WERI-Rb-1 (cell line): ENCODE measurements around the gene IQGAP2.

ENCODE experiments used
- DNase-seq: peaks from one replicate; pipeline ENCODE4 v3.0.0-alpha.2; 2020
- H3K27ac ChIP-seq: fragments of 250-450 bp; sonication (Bioruptor Pico); 2 replicates; pipeline ENCODE4 v1.5.1; 2020; ENCODE audit warnings: mild to moderate bottlenecking, moderate library complexity
- H3K27me3 ChIP-seq: fragments of 250-450 bp; sonication (Bioruptor Pico); 2 replicates; pipeline ENCODE4 v1.5.1; 2021; ENCODE audit warnings: mild to moderate bottlenecking, low read depth, moderate library complexity; ENCODE audit not compliant: insufficient read depth, severe bottlenecking
- H3K36me3 ChIP-seq: fragments of 250-450 bp; sonication (Bioruptor Pico); 2 replicates; pipeline ENCODE4 v1.5.1; 2020; ENCODE audit warnings: mild to moderate bottlenecking, moderate library complexity
- H3K4me3 ChIP-seq: 2 replicates; pipeline ENCODE4 v1.5.1; 2011; ENCODE audit warnings: low read depth, mild to moderate bottlenecking, control low read depth, low read length
- H3K9me3 ChIP-seq: fragments of 250-450 bp; sonication (Bioruptor Pico); 2 replicates; pipeline ENCODE4 v1.5.1; 2021; ENCODE audit warnings: mild to moderate bottlenecking, moderate library complexity; ENCODE audit not compliant: severe bottlenecking
- CTCF ChIP-seq: IDR thresholded peaks from 2 replicates; pipeline ENCODE4 v1.5.1; 2011; ENCODE audit warnings: low read depth, mild to moderate bottlenecking, control low read depth, inconsistent platforms, low read length

The IQGAP2 gene

GRCh38 chr5:76692651-76693050, 289.6 kb downstream of the IQGAP2 start:
- H3K27ac ChIP-seq, result peak overlapping the region; percentile 50
- TF ChIP-seq CTCF, result no peak

GRCh38 chr5:76693141-76693540, 290.1 kb downstream of the IQGAP2 start:
- no peak overlapping the region for H3K4me3 ChIP-seq
- no peaks in the 10 kb centered on the region for H3K9me3 ChIP-seq
- H3K27ac ChIP-seq, result no peak overlapping the region
- no peaks in the 10 kb centered on the region for H3K27me3 ChIP-seq
- TF ChIP-seq CTCF, result no peak
- H3K36me3 ChIP-seq, result peaks cover 13% of the 10 kb centered on the region
- no peak for DNase-seq

More at GRCh38 chr5:76692651-76693050, 289.6 kb downstream of the IQGAP2 start:
- H3K9me3 ChIP-seq, result no peaks in the 10 kb centered on the region
- no peaks in the 10 kb centered on the region for H3K27me3 ChIP-seq
- no peak overlapping the region for H3K4me3 ChIP-seq
- peaks cover 9% of the 10 kb centered on the region for H3K36me3 ChIP-seq
- peak; percentile 48 for DNase-seq

GRCh38 chr5:76694317-76694716, 291.2 kb downstream of the IQGAP2 start:
- no peaks in the 10 kb centered on the region for H3K9me3 ChIP-seq
- peaks cover 13% of the 10 kb centered on the region for H3K36me3 ChIP-seq
- TF ChIP-seq CTCF, result no peak
- H3K4me3 ChIP-seq, result no peak overlapping the region
- no peaks in the 10 kb centered on the region for H3K27me3 ChIP-seq
- H3K27ac ChIP-seq, result no peak overlapping the region
- DNase-seq, result no peak

GRCh38 chr5:76695346-76695745, 292.3 kb downstream of the IQGAP2 start:
- Histone ChIP-seq H3K9me3 (no peaks in the 10 kb centered on the region), H3K4me3 (no peak overlapping the region), H3K36me3 (peaks cover 13% of the 10 kb centered on the region), H3K27me3 (no peaks in the 10 kb centered on the region), H3K27ac (no peak overlapping the region)
- no peak for DNase-seq
- TF ChIP-seq CTCF, result no peak

GRCh38 chr5:76696251-76696650, 293.2 kb downstream of the IQGAP2 start:
- H3K36me3 ChIP-seq, result peaks cover 17% of the 10 kb centered on the region

More at GRCh38 chr5:76696251-76696650, 293.2 kb downstream of the IQGAP2 start:
- Histone ChIP-seq H3K27me3 (no peaks in the 10 kb centered on the region), H3K4me3 (no peak overlapping the region), H3K9me3 (no peaks in the 10 kb centered on the region), H3K27ac (no peak overlapping the region)
- no peak for TF ChIP-seq CTCF
- DNase-seq, result no peak
